Measurements from ENCODE around the gene STOML1. TPM values are rescaled to one million over a fixed set of nuclear protein-coding genes. Genes with fewer than 3 reads are reported as not detected.

Gene STOML1
- total RNA-seq, 1 experiment from 2014 or later = 2.5 TPM

DNA sequence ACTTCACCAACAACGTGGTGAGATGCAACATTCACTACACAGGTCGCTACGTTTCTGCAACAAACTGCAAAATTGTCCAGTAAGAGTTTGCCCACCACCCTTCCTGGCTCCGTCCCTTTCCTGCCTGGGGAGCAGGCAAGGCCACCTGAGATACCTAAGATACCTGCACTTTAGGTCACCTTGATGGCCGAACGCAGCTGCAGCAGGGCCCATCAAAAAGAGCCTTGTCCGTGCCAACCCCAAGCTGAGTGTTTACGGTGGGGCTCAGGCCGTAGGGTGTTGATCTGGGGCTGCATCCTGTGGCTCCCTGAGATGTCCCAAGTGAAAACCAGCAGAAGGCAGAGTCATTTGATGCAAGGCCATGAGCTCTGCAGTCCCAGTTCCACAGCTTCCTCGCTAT is 42.6 kb downstream of the STOML1 start:
- no CpG with 5 or more reads among the region's 10 CpGs for WGBS (ENCODE audit: extremely low coverage, insufficient read length, low lambda C conversion rate)
- Histone ChIP-seq H3K18ac (ENCODE audit: insufficient read length, low read depth, low read length) (no peak overlapping the region), H2AK5ac (ENCODE audit: insufficient read length, low read length) (no peak overlapping the region), H3K79me1 (ENCODE audit: insufficient read depth, low read depth, low read length, poor library complexity, severe bottlenecking) (no peaks in the 10 kb centered on the region), H2BK20ac (ENCODE audit: low read depth, low read length, poor library complexity, severe bottlenecking) (no peak overlapping the region), H3K23ac (ENCODE audit: insufficient read length, low read depth, low read length) (no peak overlapping the region), H3K79me2 (ENCODE audit: insufficient read depth, low read length) (no peaks in the 10 kb centered on the region), H3K27ac (ENCODE audit: insufficient read length, low read depth, low read length) (no peak overlapping the region), H3K23me2 (ENCODE audit: insufficient read length, low read depth, low read length, poor library complexity, severe bottlenecking) (no peaks in the 10 kb centered on the region), H4K20me1 (ENCODE audit: control insufficient read depth, insufficient read depth, insufficient read length) (no peaks in the 10 kb centered on the region), H2BK120ac (ENCODE audit: low read depth, low read length, poor library complexity, severe bottlenecking) (no peak overlapping the region), H4K91ac (ENCODE audit: insufficient read length, low read depth, low read length) (no peak overlapping the region), H3K9ac (ENCODE audit: extremely low read depth, insufficient read length, low read length) (no peak overlapping the region), H3K9me3 (ENCODE audit: control insufficient read depth, low read depth, low read length) (no peaks in the 10 kb centered on the region), H4K8ac (replicated peaks; ENCODE audit: insufficient read length, low read depth, low read length) (no peak overlapping the region), H2BK12ac (ENCODE audit: insufficient read length, low read depth, low read length) (no peak overlapping the region), H2BK15ac (ENCODE audit: low read depth, low read length) (no peak overlapping the region), H4K5ac (ENCODE audit: insufficient read length, low read depth, low read length) (no peak overlapping the region), H3K4me1 (ENCODE audit: insufficient read depth, low read length) (no peaks in the 10 kb centered on the region), H3K27me3 (ENCODE audit: insufficient read depth, low read length) (no peaks in the 10 kb centered on the region), H3K56ac (ENCODE audit: insufficient read length, low read depth, low read length) (no peak overlapping the region), H2AFZ (ENCODE audit: low read length) (no peak overlapping the region), H3K4me2 (ENCODE audit: insufficient read depth, insufficient read length, low read length) (no peak overlapping the region), H3T11ph (ENCODE audit: low read length) (no peak overlapping the region), H2BK5ac (ENCODE audit: insufficient read length, low read length) (no peak overlapping the region), H3K14ac (ENCODE audit: insufficient read depth, low read length) (no peak overlapping the region), H3K4ac (ENCODE audit: low read depth, low read length) (no peak overlapping the region)
- H3K4me3 Mint-ChIP-seq = no peak overlapping the region
- H3K4me1 Mint-ChIP-seq = peaks cover 9 to 28% of the 10 kb centered on the region in 2 experiments
- no peak for DNase-seq
- H3K27ac Mint-ChIP-seq = no peak overlapping the region
- H3K36me3 Mint-ChIP-seq (ENCODE audit: insufficient read depth in 1 of 3, low read depth in 3 of 3) = no peaks in the 10 kb centered on the region; a peak in 1 of 7 replicates
- H3K27me3 Mint-ChIP-seq (ENCODE audit: low read depth) = peaks cover 7% of the 10 kb centered on the region
- H3K9me3 Mint-ChIP-seq = no peaks in the 10 kb centered on the region
- TF ChIP-seq, protein P1, sequence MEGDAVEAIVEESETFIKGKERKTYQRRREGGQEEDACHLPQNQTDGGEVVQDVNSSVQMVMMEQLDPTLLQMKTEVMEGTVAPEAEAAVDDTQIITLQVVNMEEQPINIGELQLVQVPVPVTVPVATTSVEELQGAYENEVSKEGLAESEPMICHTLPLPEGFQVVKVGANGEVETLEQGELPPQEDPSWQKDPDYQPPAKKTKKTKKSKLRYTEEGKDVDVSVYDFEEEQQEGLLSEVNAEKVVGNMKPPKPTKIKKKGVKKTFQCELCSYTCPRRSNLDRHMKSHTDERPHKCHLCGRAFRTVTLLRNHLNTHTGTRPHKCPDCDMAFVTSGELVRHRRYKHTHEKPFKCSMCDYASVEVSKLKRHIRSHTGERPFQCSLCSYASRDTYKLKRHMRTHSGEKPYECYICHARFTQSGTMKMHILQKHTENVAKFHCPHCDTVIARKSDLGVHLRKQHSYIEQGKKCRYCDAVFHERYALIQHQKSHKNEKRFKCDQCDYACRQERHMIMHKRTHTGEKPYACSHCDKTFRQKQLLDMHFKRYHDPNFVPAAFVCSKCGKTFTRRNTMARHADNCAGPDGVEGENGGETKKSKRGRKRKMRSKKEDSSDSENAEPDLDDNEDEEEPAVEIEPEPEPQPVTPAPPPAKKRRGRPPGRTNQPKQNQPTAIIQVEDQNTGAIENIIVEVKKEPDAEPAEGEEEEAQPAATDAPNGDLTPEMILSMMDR (conservative IDR thresholded peaks at IDR 0.05) = no peak

Measured in H9 (cell line).